Tibial nerve (tissue), 3 donors: ENCODE measurements around the gene FBXL17.

Experiments
- POLR2A ChIP-seq, 2 donors: fragments of 450-650 bp; IDR thresholded peaks; one replicate each; pipeline ENCODE4 v1.6.1; 2017; ENCODE audit warnings: antibody characterized with exemption in 2 of 2, mild to moderate bottlenecking in 2 of 2, moderate library complexity in 2 of 2
- TF ChIP-seq, protein P1 (sequence below), 5 experiments: fragments of 200-600 bp in 3 of 5; fragments of 450-650 bp in 2 of 5; sonication (generic) in 3 of 5; IDR thresholded peaks; one replicate each; pipeline ENCODE4 v1.5.1; 2016 to 2019; ENCODE audit warnings: antibody characterized with exemption in 5 of 5, mild to moderate bottlenecking in 3 of 5, moderate library complexity in 2 of 5

DNA sequence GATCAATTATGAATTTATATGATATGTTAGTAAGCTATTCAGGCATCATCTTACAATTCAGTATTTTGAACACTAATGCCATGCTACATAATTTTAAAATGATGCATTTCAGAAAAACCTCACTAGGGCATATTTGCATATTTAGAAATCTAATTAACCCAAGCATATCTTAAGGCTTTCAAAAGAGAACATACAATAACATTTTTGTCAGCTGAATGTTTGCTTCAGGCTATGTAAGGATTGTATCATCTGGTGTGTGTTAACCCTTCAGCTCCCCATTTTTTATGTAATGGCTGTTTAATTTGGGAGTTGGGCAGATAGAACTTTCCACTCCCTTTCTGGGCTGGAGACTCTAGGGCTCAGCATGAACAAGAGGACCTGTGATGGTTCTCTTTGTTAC is 412.1 kb downstream of the FBXL17 start:
- TF ChIP-seq, protein P1, sequence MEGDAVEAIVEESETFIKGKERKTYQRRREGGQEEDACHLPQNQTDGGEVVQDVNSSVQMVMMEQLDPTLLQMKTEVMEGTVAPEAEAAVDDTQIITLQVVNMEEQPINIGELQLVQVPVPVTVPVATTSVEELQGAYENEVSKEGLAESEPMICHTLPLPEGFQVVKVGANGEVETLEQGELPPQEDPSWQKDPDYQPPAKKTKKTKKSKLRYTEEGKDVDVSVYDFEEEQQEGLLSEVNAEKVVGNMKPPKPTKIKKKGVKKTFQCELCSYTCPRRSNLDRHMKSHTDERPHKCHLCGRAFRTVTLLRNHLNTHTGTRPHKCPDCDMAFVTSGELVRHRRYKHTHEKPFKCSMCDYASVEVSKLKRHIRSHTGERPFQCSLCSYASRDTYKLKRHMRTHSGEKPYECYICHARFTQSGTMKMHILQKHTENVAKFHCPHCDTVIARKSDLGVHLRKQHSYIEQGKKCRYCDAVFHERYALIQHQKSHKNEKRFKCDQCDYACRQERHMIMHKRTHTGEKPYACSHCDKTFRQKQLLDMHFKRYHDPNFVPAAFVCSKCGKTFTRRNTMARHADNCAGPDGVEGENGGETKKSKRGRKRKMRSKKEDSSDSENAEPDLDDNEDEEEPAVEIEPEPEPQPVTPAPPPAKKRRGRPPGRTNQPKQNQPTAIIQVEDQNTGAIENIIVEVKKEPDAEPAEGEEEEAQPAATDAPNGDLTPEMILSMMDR (IDR thresholded peaks at IDR 0.05), result no peak
- TF ChIP-seq POLR2A (IDR thresholded peaks at IDR 0.05), result no peak
